ENCODE data around the gene AMDHD2.

AMDHD2 gene

GRCh38 chr16:2498531-2499253 lies 21.5 kb upstream of the AMDHD2 start:
- in situ Hi-C loops (cut with HindIII; ENCODE audit: low sequenced_read_pairs), result no loop called here

DNA sequence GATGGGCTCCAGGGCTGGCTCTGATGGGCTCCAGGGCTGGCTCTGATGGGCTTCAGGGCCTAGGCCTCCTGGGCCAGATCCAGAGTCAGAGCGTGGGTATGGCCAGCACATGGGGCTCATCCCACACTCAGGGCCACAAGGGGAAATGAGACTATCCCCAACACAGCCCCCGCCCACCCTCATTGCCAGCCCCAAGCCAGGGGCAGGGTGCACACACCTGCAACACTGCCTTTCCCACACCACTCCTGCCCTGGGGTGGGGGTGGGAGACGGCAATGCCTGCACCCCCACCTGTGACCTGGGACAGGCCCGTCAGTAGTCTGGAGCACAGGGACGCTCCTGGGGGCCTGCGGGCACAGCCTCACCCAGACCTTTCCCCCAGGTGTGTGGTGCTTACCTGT lies 20.7 kb upstream of the AMDHD2 start:
- in situ Hi-C loops (cut with HindIII; ENCODE audit: low sequenced_read_pairs), result no loop called here

DNA sequence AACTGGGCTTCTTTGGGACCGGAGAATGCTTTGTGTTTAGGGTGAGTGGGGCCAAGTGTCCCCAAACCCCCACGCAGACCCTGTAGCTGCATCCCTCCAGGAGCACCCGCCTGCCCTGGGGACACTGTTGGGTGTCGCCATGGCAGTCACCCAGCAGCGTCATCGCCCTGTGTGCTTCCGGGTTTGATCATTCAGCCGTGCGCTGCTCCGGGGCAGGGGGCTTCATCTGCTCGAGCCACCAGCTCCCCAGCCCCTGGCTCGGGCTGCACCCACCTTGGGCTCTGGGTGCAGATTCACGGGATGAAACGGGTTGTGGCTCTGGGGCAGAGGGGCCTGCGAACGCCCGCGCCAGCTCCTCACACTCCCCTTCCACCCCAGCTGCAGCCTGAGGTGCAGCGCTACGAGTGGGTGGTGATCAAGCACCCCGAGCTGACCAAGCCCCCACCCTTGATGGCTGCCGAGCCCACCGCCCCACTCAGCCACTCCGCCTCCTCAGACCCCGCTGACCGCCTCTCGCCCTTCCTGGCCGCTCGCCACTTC lies 20.2 kb upstream of the AMDHD2 start:
- in situ Hi-C loops (cut with HindIII; ENCODE audit: low sequenced_read_pairs), result loop anchor here (10.0 kb wide), 1 partner anchor 115 kb away; no protein-coding TSS in a partner anchor

- in situ Hi-C loops (cut with HindIII; ENCODE audit: low sequenced_read_pairs), result loop anchor here (10.0 kb wide), 1 partner anchor 116 kb away; no protein-coding TSS in a partner anchor
These were observed 19.7 kb upstream of the AMDHD2 start for GRCh38 chr16:2500430-2500917.

DNA sequence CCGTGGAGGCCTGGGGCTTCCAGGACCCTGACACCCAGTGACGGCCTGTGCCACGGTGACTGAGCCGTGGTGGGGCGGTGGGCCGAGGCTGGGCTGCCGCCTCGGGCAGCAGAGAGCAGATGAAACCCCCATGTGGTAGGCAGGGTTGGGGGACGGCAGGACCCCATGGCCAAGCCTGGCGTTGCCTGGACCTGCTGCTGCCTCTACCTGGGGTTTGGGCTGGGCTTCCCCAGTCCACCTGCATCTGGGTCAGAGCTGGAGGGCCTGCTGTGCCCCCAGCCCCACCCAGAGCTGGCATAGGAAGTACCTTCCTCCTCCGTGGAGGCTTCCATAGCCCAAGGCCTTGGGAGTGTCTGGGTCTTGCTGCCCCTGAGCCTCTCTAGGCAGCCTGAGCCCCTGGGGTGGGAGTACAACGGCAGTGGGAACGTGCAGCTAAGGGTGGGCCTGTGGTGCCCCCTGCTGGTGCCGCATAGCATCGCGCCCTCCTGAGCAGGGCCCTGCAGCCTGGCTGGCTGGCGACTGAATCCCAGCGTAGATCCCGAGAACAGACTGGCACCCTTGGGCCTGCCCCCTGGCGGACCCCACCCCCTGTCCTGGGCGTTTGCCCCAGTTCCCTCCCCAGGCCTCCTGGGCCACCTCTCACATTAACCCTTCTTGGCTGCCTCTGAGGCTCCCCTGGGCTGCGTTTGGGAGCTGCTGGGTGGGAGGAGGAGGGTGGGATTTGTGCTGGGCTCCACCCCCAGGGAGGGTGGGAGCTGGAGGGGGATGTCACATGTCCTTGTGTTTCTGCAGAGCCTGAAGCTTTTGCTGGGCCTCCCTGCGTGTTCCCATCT lies 19.0 kb upstream of the AMDHD2 start:
- in situ Hi-C loops (cut with HindIII; ENCODE audit: low sequenced_read_pairs), result loop anchor here (10.0 kb wide), 1 partner anchor 116 kb away; no protein-coding TSS in a partner anchor

DNA sequence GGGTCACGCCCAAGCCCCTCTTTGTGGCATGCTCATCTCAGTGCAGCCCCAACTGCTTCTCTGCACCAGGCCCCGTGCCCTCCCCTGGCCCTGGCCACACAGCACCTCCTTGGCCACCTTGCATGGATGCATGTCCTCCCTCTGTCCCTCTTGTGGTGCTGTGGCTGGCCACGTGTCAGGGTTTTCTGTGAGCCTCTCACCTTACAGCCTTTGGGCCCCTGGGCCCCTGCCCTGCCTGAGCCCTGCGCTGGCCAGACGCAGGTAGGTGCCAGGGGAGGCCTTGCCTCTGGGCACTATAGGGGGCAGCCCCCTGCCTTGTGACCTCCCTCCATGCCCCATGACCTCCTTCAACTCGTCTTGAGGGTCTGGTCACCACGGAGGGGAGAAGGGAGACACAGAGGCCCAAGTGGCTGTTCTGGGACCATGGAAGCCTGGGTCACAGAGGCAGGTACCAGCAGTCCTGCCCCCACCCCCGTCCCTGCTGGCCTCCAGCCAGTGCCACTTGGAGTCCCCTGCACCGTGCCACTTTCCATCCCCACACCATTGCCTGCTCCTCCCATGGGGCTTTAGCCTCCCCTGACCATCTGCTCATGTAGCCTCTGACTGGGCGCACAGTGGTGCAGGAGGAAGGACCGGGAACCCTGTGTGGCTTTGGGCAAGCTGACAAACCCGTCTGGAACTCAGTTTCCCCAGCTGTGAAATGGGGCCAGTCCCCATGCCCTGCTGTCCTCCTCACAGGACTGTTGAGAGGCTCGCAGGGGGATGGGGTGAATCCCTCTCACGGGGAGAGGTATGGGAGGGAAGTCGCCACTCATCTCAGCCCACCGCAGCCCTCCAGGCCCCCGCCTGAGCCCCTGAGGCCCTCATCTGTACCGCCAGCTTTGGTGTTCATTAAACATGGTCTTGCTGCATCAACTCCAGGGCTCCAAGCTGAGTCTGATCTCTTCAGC lies 17.9 kb upstream of the AMDHD2 start:
- in situ Hi-C loops (cut with HindIII; ENCODE audit: low sequenced_read_pairs), result loop anchor here (10.0 kb wide), 1 partner anchor 117 kb away; no protein-coding TSS in a partner anchor

DNA sequence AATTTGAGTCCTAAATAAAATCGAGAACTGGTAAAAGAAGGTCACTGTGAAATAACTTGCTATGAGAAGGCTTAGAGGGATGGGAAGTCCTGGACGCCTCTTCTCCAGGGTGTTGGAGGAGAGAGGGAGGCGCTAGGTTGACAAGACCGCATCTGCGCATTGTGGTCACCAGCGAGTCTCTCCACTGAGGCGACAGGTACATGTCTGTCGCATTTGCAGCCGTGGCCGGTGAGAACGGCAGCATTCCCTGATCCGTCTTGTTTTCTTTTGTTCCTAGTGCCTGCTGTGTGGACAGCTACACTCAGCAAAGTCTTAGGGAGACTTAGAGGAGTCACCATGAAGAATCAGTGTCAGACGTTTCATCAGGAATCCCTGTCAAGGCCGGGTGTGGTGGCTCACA lies 14.5 kb upstream of the AMDHD2 start:
- in situ Hi-C loops (cut with HindIII; ENCODE audit: low sequenced_read_pairs), result loop anchor here (10.0 kb wide), 1 partner anchor 121 kb away; no protein-coding TSS in a partner anchor

- in situ Hi-C loops (cut with HindIII; ENCODE audit: low sequenced_read_pairs), result loop anchor here (10.0 kb wide), 1 partner anchor 122 kb away; no protein-coding TSS in a partner anchor
These were observed 13.0 kb upstream of the AMDHD2 start for GRCh38 chr16:2507052-2507659.

DNA sequence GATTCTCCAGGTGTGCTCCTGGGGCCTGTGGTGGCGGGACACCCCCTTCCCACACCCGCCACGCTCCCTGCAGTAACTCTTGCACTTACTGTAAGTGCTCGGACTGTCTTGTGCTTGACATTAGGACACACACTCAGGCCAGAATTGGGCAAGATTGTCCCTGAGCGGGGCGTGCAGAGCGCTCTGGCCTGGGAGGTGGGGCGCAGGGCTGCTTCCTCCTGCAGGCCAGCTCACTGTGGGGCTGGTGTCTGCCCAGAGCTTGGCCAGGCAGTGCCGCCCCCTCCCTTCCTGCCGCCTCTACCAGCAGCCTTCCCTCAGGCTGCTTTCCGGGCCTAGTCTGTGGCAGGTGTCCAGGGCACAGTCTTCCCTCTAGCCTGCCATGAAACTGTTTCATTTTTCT lies 12.5 kb upstream of the AMDHD2 start:
- in situ Hi-C loops (cut with HindIII; ENCODE audit: low sequenced_read_pairs), result loop anchor here (10.0 kb wide), 1 partner anchor 123 kb away; no protein-coding TSS in a partner anchor

DNA sequence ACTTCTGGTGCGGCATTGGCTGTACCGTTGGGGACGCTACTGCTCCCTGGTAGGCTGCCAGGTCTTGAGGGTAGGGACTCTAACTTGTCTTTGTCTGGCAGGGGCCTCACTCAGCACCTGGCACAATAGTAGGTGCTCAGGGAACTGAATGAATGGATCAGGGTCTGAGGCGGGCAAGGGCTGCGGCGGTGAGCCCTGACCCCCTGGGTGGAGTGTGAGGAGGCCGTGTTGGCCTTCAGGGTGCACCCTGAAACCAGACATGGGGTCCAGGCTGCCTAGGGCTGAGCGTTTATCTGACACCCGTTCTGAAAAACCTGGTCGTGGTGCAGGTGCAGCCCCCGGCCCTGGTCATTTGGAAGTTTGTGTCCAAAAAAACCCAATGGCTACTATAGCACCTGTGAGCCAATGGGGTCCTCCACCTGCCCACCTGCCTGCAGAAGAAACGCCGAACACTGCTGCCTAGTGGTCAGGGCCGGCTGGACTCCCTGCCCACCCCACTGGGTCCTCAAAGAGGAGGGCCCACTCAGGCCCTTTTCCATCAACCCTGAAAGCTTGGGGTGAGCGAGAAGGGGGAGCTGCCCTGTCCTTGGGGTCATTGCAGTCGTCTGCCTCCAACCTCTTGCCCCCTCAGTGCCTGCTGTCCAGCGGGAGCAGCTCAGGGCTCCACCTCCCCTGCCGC lies 11.3 kb upstream of the AMDHD2 start:
- in situ Hi-C loops (cut with HindIII; ENCODE audit: low sequenced_read_pairs), result loop anchor here (10.0 kb wide), 1 partner anchor 124 kb away; no protein-coding TSS in a partner anchor

DNA sequence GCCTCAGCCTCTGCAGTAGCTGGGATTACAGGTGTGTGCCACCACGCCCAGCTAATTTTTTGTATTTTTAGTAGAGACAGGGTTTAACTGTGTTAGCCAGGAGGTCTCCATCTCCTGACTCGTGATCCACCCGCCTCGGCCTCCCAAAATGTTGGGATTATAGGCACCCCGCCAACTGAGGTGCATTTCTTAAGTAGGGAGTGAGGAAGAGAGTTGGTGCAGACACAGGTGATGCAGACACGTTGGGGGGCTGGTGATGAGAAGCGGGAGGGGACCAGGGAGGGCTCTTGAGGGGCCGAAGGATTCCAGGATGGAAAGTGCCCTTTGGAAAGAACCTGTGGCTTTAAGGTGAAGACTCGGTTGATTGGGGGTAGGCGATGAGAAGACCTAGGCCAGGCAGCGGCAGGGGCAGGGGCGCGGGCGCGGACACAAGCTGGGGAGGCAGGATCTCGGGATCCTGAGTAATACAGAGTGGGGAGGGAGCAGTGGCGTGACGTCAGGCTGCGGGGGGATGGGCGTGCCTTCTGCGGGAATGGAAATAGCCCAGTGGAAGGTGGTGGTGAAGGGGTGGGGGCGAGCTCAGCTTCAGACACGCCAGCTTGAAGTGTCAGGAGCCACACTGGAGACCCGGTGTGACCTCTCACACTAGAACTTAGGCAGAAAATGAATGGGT lies 8.9 kb upstream of the AMDHD2 start:
- in situ Hi-C loops (cut with HindIII; ENCODE audit: low sequenced_read_pairs), result no loop called here

GRCh38 chr16:2511996-2512734 lies 8.0 kb upstream of the AMDHD2 start:
- in situ Hi-C loops (cut with HindIII; ENCODE audit: low sequenced_read_pairs), result no loop called here

GRCh38 chr16:2512735-2513404 lies 7.3 kb upstream of the AMDHD2 start:
- in situ Hi-C loops (cut with HindIII; ENCODE audit: low sequenced_read_pairs), result no loop called here

DNA sequence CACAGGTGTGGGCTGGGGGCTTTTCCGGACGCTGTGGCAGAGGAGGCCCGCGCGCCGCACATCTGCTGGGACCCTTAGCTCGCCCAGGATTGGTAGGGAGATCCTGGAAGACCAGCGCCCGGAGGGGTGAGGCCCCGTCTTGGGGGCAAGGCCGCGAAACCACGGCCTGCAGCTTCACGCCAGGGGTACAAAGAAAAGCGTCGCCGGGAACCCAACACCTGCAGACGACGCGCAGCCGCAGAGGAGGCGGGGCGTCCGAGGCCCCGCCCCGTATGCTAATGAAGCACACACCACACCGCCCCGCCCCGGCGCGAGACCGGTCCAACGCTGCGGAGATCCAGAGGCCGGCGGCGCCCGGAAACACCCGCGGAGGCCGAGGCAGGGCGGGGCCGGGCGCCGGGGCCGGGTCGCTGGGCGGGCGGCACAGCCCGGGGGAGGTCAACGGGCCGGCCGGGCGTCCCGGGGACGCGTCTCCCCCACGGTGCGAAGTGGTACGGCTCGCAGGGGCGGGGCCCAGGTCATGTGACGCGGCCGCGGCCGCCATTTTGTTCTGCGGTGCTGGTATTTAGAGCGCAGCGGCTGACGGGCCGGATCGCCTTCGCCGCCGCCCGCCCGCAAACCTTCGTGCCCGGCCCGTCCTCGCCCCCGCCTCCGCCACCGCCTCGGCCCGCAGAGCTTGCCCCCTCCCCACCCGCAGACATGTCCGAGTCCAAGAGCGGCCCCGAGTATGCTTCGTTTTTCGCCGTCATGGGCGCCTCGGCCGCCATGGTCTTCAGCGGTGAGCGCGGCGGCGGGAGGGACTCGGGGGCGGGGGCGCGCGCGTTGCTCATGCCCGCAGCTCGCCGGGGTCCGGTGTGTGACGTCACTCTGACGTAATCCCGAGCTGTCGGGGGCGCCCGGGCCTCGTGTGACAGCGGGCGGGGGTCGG lies 6.5 kb upstream of the AMDHD2 start, which contains the start of gene ATP6V0C:
TSS of gene ATP6V0C (plus strand) at position 548 of the 928 bp plus-strand sequence. CDS start at position 700, 152 bp downstream.
- in situ Hi-C loops (cut with HindIII; ENCODE audit: low sequenced_read_pairs), result no loop called here

GRCh38 chr16:2514333-2515179 lies 5.6 kb upstream of the AMDHD2 start:
- in situ Hi-C loops (cut with HindIII; ENCODE audit: low sequenced_read_pairs), result no loop called here
